COLO668 (cell line): Measurements from ENCODE around the gene CDC123.
"Not testable (repeated sequence)": the region's sequence is repeated elsewhere in the genome, so short reads cannot be mapped to it uniquely, and the experiment has no call there.

Experiments
- DNase-seq: peaks from one replicate; lab custom pipeline; 2025; ENCODE audit not compliant: unreplicated experiment; lab: John Stamatoyannopoulos, UW

The CDC123 gene

GRCh38 chr10:12287772-12288171 lies 91.8 kb downstream of the CDC123 start:
- no peak for DNase-seq

- not testable (repeated sequence) for DNase-seq
Observed at GRCh38 chr10:12297784-12298183, 101.8 kb downstream of the CDC123 start.

GRCh38 chr10:12299222-12299965 lies 103.4 kb downstream of the CDC123 start:
- DNase-seq = no peak
